H1 (cell line): Measurements from ENCODE around the gene CNBD2. TPM values are rescaled to one million over a fixed set of nuclear protein-coding genes. Genes with fewer than 3 reads are reported as not detected.
"Not testable (repeated sequence)": the region's sequence is repeated elsewhere in the genome, so short reads cannot be mapped to it uniquely, and the experiment has no call there.

ENCODE experiments used
- CTCF ChIA-PET: fragments of 300-600 bp; sonication (Branson Sonifier 250); formaldehyde crosslinking; loops from one replicate; lab custom pipeline; 2021; ENCODE audit not compliant: partially characterized antibody; lab: Charles Lee
- POLR2A ChIA-PET: fragments of 300-600 bp; sonication (Branson Sonifier 250); formaldehyde crosslinking; loops from one replicate; lab custom pipeline; 2021; ENCODE audit warnings: inconsistent platforms; ENCODE audit not compliant: partially characterized antibody; lab: Charles Lee
- DNase-seq, 2 experiments: peaks; one replicate each; pipeline versions ENCODE4 v3.0.0 to v3.0.0-alpha.2; 2010 to 2022; ENCODE audit warnings: low spot score in 2 of 2, low read depth in 1 of 2, mixed read lengths in 1 of 2
- FAIRE-seq: peaks from 2 replicates; lab custom pipeline; 2011; peaks lifted over from hg19 to GRCh38; lab: Jason Lieb, UNC
- H2AFZ ChIP-seq: 2 replicates; pipeline ENCODE4 v1.8.1; 2012; ENCODE audit warnings: low read length, inconsistent platforms
- H2AK5ac ChIP-seq: 2 replicates; pipeline ENCODE4 v1.6.1; 2013; ENCODE audit warnings: low read depth, low read length
- H2BK120ac ChIP-seq: replicated peaks from 2 replicates; pipeline ENCODE3; 2013; ENCODE audit warnings: low read depth, low read length, inconsistent platforms
- H2BK12ac ChIP-seq: 2 replicates; pipeline ENCODE4 v1.6.1; 2013; ENCODE audit warnings: low read depth, low read length
- H2BK15ac ChIP-seq: 2 replicates; pipeline ENCODE4 v1.6.1; 2013; ENCODE audit warnings: low read length
- H2BK20ac ChIP-seq: 2 replicates; pipeline ENCODE4 v1.6.1; 2013; ENCODE audit warnings: low read length
- H2BK5ac ChIP-seq: 2 replicates; pipeline ENCODE4 v1.6.1; 2013; ENCODE audit warnings: low read depth, low read length
- H3K14ac ChIP-seq: 2 replicates; pipeline ENCODE4 v1.6.1; 2013; ENCODE audit warnings: inconsistent platforms; ENCODE audit not compliant: insufficient read length
- H3K18ac ChIP-seq: 2 replicates; pipeline ENCODE4 v1.6.1; 2013; ENCODE audit warnings: low read length; ENCODE audit errors: extremely low read depth
- H3K23ac ChIP-seq: 2 replicates; pipeline ENCODE4 v1.6.1; 2013; ENCODE audit warnings: inconsistent platforms; ENCODE audit not compliant: insufficient read length
- H3K23me2 ChIP-seq: 2 replicates; pipeline ENCODE4 v1.6.1; 2013; ENCODE audit warnings: low read depth, low read length
- H3K27ac ChIP-seq: 2 replicates; pipeline ENCODE4 v1.6.1; 2011; ENCODE audit warnings: low read depth, low read length, inconsistent platforms
- H3K27me3 ChIP-seq, 4 experiments: replicated peaks in 1 of 4; 1 replicate in 1 of 4; 2 replicates in 3 of 4; pipeline versions ENCODE4 v1.6.1 to v1.8.1; 2011 to 2013; ENCODE audit warnings: low read length in 3 of 4, mild to moderate bottlenecking in 3 of 4, inconsistent platforms in 2 of 4, mixed read lengths in 2 of 4, moderate library complexity in 1 of 4; ENCODE audit not compliant: control insufficient read depth in 3 of 4, insufficient read depth in 3 of 4; ENCODE audit errors: extremely low read depth in 1 of 4
- H3K36me3 ChIP-seq, 4 experiments: 2 replicates each; pipeline versions ENCODE4 v1.6.1 to v1.8.1; 2011 to 2013; ENCODE audit warnings: mild to moderate bottlenecking in 4 of 4, low read length in 3 of 4, moderate library complexity in 2 of 4, control low read depth in 1 of 4, inconsistent platforms in 1 of 4; ENCODE audit not compliant: insufficient read depth in 4 of 4, control insufficient read depth in 2 of 4
- H3K4ac ChIP-seq: replicated peaks from 2 replicates; pipeline ENCODE3; 2013; ENCODE audit warnings: low read length, low read depth, mixed read lengths, inconsistent platforms; ENCODE audit not compliant: insufficient read length
- H3K4me1 ChIP-seq, 4 experiments: replicated peaks in 1 of 4; 1 replicate in 1 of 4; 2 replicates in 3 of 4; pipeline versions ENCODE4 v1.6.1 to v1.8.1; 2011 to 2013; ENCODE audit warnings: low read length in 3 of 4, inconsistent platforms in 2 of 4, mixed read lengths in 1 of 4; ENCODE audit not compliant: insufficient read depth in 4 of 4, control insufficient read depth in 3 of 4
- H3K4me2 ChIP-seq, 2 experiments: 2 replicates each; pipeline versions ENCODE4 v1.6.1 to v1.8.1; 2011 to 2013; ENCODE audit warnings: low read depth in 2 of 2, low read length in 2 of 2, control low read depth in 1 of 2, inconsistent platforms in 1 of 2, mild to moderate bottlenecking in 1 of 2; ENCODE audit not compliant: insufficient read depth in 1 of 2
- H3K4me3 ChIP-seq, 4 experiments: fragments of 200-600, 300-600 bp in 1 of 4; sonication (generic), shearing (Covaris generic), sonication (Bioruptor Twin) in 1 of 4; 2 replicates each; pipeline versions ENCODE4 v1.5.1 to v1.8.1; 2011 to 2016; ENCODE audit warnings: low read length in 4 of 4, low read depth in 3 of 4, control low read depth in 2 of 4, inconsistent platforms in 2 of 4, mild to moderate bottlenecking in 2 of 4, mixed read lengths in 1 of 4, moderate library complexity in 1 of 4; ENCODE audit not compliant: insufficient read depth in 2 of 4; ENCODE audit errors: extremely low read depth in 1 of 4
- H3K56ac ChIP-seq: replicated peaks from 2 replicates; pipeline ENCODE3; 2013; ENCODE audit warnings: low read depth, mild to moderate bottlenecking, mixed read lengths, low read length, inconsistent platforms; ENCODE audit not compliant: insufficient read length
- H3K79me1 ChIP-seq: 2 replicates; pipeline ENCODE4 v1.6.1; 2013; ENCODE audit warnings: low read depth, low read length, control low read depth
- H3K79me2 ChIP-seq, 2 experiments: 2 replicates each; pipeline versions ENCODE4 v1.6.1 to v1.8.1; 2012 to 2013; ENCODE audit warnings: low read length in 2 of 2, mild to moderate bottlenecking in 2 of 2, inconsistent platforms in 1 of 2; ENCODE audit not compliant: insufficient read depth in 2 of 2, control insufficient read depth in 1 of 2
- H3K9ac ChIP-seq, 4 experiments: replicated peaks in 1 of 4; 1 replicate in 1 of 4; 2 replicates in 3 of 4; pipeline versions ENCODE4 v1.6.1 to v1.8.1; 2011 to 2013; ENCODE audit warnings: low read depth in 3 of 4, low read length in 3 of 4, control low read depth in 2 of 4, mild to moderate bottlenecking in 2 of 4, moderate library complexity in 2 of 4, inconsistent platforms in 1 of 4; ENCODE audit errors: extremely low read depth in 1 of 4
- H3K9me3 ChIP-seq, 2 experiments: 2 replicates each; pipeline versions ENCODE4 v1.6.1 to v1.8.1; 2012 to 2013; ENCODE audit warnings: mild to moderate bottlenecking in 2 of 2, moderate library complexity in 2 of 2, control low read depth in 1 of 2, inconsistent platforms in 1 of 2, low read depth in 1 of 2, low read length in 1 of 2, mixed read lengths in 1 of 2; ENCODE audit not compliant: insufficient read depth in 2 of 2
- H4K20me1 ChIP-seq, 2 experiments: replicated peaks in 1 of 2; 2 replicates each; pipeline versions ENCODE3 to v1.8.1; 2011 to 2013; ENCODE audit warnings: inconsistent platforms in 2 of 2, low read length in 2 of 2, mild to moderate bottlenecking in 1 of 2; ENCODE audit not compliant: insufficient read depth in 2 of 2, control insufficient read depth in 1 of 2
- H4K5ac ChIP-seq: 2 replicates; pipeline ENCODE4 v1.6.1; 2013; ENCODE audit warnings: low read length, low read depth, mixed read lengths, inconsistent platforms; ENCODE audit not compliant: insufficient read length
- H4K8ac ChIP-seq: 2 replicates; pipeline ENCODE4 v1.8.0; 2013; ENCODE audit warnings: mild to moderate bottlenecking, moderate library complexity, low read length, inconsistent platforms; ENCODE audit not compliant: insufficient read depth; ENCODE audit errors: extremely low read depth
- H4K91ac ChIP-seq: replicated peaks from 2 replicates; pipeline ENCODE3; 2013; ENCODE audit warnings: low read length, mixed read lengths, inconsistent platforms; ENCODE audit not compliant: insufficient read length
- WGBS, 2 experiments: shearing (Covaris generic) in 1 of 2; methylation state at CpG; one replicate each; pipeline versions ENCODE4 v1.1.6 to v1.1.7; 2013 to 2015; ENCODE audit warnings: low lambda C conversion rate in 2 of 2, mixed read lengths in 2 of 2, inconsistent platforms in 1 of 2, low coverage in 1 of 2, missing lambda C conversion rate in 1 of 2; ENCODE audit not compliant: insufficient replicate concordance in 2 of 2, insufficient coverage in 1 of 2, insufficient read length in 1 of 2; ENCODE audit errors: extremely low coverage in 1 of 2, missing lambda C conversion rate in 1 of 2; 5-methylcytosine and 5-hydroxymethylcytosine counted together
- polyA plus RNA-seq, 7 experiments: library from polyadenylated mRNA; depleted of rRNA in 3 of 7; stranded (reverse) in 5 of 7; unstranded in 2 of 7; fragments of >200 nt in 5 of 7; fragments of 200-250 nt in 2 of 7; gene quantifications; 1 replicate in 5 of 7; 2 replicates in 1 of 7; 4 replicates in 1 of 7; pipeline versions ENCODE4 v1.2.1 to v1.2.3, GENCODE V29; 2011 to 2013; ENCODE audit warnings: missing spikeins in 2 of 7, mixed read lengths in 2 of 7
- total RNA-seq: library from RNA; stranded (reverse); fragmentation: NEBNext Ultra II Directional; extraction: Animal tissue kit (Norgen Biotek cat#: 25700); gene quantifications from 2 replicates; pipeline ENCODE4 v1.2.1, GENCODE V29; 2021

Gene CNBD2
- total and polyA plus RNA-seq, 2 of the 8 experiments (the other 6 are each of a cell fraction or from before 2014, with no cell fraction given) = 2.6 to 4.5 TPM

- H4K91ac ChIP-seq = not testable (repeated sequence)
- CTCF ChIA-PET = interaction anchor here (0.7 to 2.8 kb wide), 2 partner anchors 10 to 336 kb away, joined by 3 to 26 read pairs; no protein-coding TSS in a partner anchor
Measured at GRCh38 chr20:35952080-35952479, 16.3 kb upstream of the CNBD2 start.

More at GRCh38 chr20:35952080-35952479, 16.3 kb upstream of the CNBD2 start:
- H2BK120ac ChIP-seq, H3K4ac ChIP-seq, FAIRE-seq, H2BK20ac ChIP-seq, H4K8ac ChIP-seq, H2BK15ac ChIP-seq, H3K4me1 ChIP-seq, H4K20me1 ChIP-seq, DNase-seq, H2BK12ac ChIP-seq, H3K18ac ChIP-seq, H3K23me2 ChIP-seq, H3K27me3 ChIP-seq, H3K9me3 ChIP-seq, H3K27ac ChIP-seq, H3K23ac ChIP-seq, H2AFZ ChIP-seq, H3K56ac ChIP-seq, H3K9ac ChIP-seq, H2AK5ac ChIP-seq, H3K14ac ChIP-seq, H2BK5ac ChIP-seq, H4K5ac ChIP-seq, H3K4me3 ChIP-seq, H3K79me1 ChIP-seq: not testable (repeated sequence)
- peaks cover 0 to 11% (median 3%) of the 10 kb centered on the region in 4 experiments; a peak in 3 of 8 replicates for H3K36me3 ChIP-seq
- peak overlapping the region; percentile 74 to 95; a peak in 2 of 4 replicates for H3K4me2 ChIP-seq
- POLR2A ChIA-PET = interaction anchor here (0.7 to 3.9 kb wide), 3 partner anchors 13 to 209 kb away, joined by 5 to 30 read pairs (median 12); partner anchors contain the start of gene RBM39
- peaks cover 5 to 19% of the 10 kb centered on the region in 2 experiments; a peak in 2 of 4 replicates for H3K79me2 ChIP-seq
- WGBS, 2 experiments = 92% methylated on average over 14 of the region's 14 CpGs; no CpG with 5 or more reads in 1 of the 2 experiments
